Smooth muscle cell (in vitro differentiated cells): ENCODE measurements around the gene CACNB4. TPM values are rescaled to one million over a fixed set of nuclear protein-coding genes. Genes with fewer than 3 reads are reported as not detected.

Experiments
- DNase-seq: peaks from one replicate; lab custom pipeline; 2025; ENCODE audit not compliant: unreplicated experiment; lab: John Stamatoyannopoulos, UW
- H2AFZ ChIP-seq: fragments of 200-600 bp; sonication (generic); 2 replicates; pipeline ENCODE4 v1.6.0; 2016; ENCODE audit warnings: antibody characterized with exemption, low read depth, mild to moderate bottlenecking
- H3F3A ChIP-seq: fragments of 200-600 bp; sonication (generic); 2 replicates; pipeline ENCODE4 v1.6.0; 2017; ENCODE audit warnings: antibody characterized with exemption, low read depth
- H3K27ac ChIP-seq: fragments of 200-600 bp; sonication (generic); 2 replicates; pipeline ENCODE4 v1.5.1; 2016; ENCODE audit warnings: low read depth, mild to moderate bottlenecking
- H3K27me3 ChIP-seq: fragments of 200-600 bp; sonication (generic); 2 replicates; pipeline ENCODE4 v1.6.1; 2016; ENCODE audit warnings: low read depth, mild to moderate bottlenecking
- H3K36me3 ChIP-seq: fragments of 200-600 bp; sonication (generic); 2 replicates; pipeline ENCODE4 v1.5.1; 2016; ENCODE audit warnings: low read depth
- H3K4me1 ChIP-seq: fragments of 200-600 bp; sonication (generic); 2 replicates; pipeline ENCODE4 v1.5.1; 2016; ENCODE audit warnings: low read depth
- H3K4me2 ChIP-seq: fragments of 200-600 bp; sonication (generic); 2 replicates; pipeline ENCODE4 v1.6.0; 2016; ENCODE audit warnings: mild to moderate bottlenecking
- H3K4me3 ChIP-seq: fragments of 200-600 bp; sonication (generic); 2 replicates; pipeline ENCODE4 v1.5.1; 2016; ENCODE audit warnings: mild to moderate bottlenecking
- H3K79me2 ChIP-seq: fragments of 200-600 bp; sonication (generic); 2 replicates; pipeline ENCODE4 v1.6.0; 2016; ENCODE audit warnings: low read depth, mild to moderate bottlenecking
- H3K9ac ChIP-seq: fragments of 200-600 bp; sonication (generic); 2 replicates; pipeline ENCODE4 v1.6.0; 2016; ENCODE audit warnings: low read depth
- H3K9me3 ChIP-seq: fragments of 200-600 bp; sonication (generic); replicated peaks from 2 replicates; pipeline ENCODE4 v1.5.1; 2016; ENCODE audit warnings: low read depth
- H4K20me1 ChIP-seq: fragments of 200-600 bp; sonication (generic); 2 replicates; pipeline ENCODE4 v1.6.0; 2016; ENCODE audit warnings: low read depth
- CTCF ChIP-seq: fragments of 200-600 bp; sonication (generic); IDR thresholded peaks from 2 replicates; pipeline ENCODE4 v1.5.1; 2017; ENCODE audit warnings: borderline replicate concordance, mild to moderate bottlenecking, antibody characterized with exemption; ENCODE audit not compliant: insufficient read depth, poor library complexity, severe bottlenecking
- WGBS: methylation state at CpG from one replicate; pipeline ENCODE4 v1.1.7; 2016; ENCODE audit warnings: low lambda C conversion rate; 5-methylcytosine and 5-hydroxymethylcytosine counted together
- polyA plus RNA-seq: library from polyadenylated mRNA; unstranded; fragments of >200 nt; fragmentation: Nextera tagmentation; extraction: Ambion mirVana; gene quantifications from 2 replicates; pipeline ENCODE4 v1.2.1, GENCODE V29; 2016
- total RNA-seq: library from RNA; depleted of rRNA; stranded (reverse); fragments of >200 nt; gene quantifications from 2 replicates; pipeline ENCODE4 v1.2.3, GENCODE V29; 2014

The CACNB4 gene
- total and polyA plus RNA-seq, 2 experiments from 2014 or later, result 0.06 to 1.4 TPM

DNA sequence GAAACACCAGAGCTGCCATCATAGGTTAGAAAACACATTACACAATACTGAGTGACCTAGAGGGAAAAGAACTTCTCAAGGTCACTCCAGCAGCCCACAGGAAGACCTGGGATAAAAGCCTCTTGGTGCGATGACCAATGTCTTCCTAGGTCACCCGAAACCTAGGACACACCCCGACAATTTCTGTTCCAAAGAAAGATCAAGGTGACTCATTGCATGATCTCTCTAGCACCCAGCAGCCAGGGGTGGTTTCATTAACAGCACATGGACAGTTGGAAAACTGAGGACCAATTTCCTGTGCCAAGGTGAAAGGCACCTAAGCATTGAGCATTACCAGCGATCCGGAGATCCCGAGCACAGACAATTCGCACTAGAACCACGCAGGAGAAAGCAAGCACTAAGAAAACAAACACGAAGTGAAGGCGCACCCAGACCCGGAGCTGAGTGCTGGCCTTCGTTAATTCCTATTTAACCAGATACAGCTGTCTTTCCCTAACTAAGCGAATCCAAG, 1.5 kb downstream of the CACNB4 start:
- no peak for TF ChIP-seq CTCF
- 12% methylated on average over 13 of the region's 13 CpGs for WGBS
- H3K27ac ChIP-seq, result no peak overlapping the region
- H3K9me3 ChIP-seq, result no peaks in the 10 kb centered on the region
- H3K4me3 ChIP-seq, result peak overlapping the region; percentile 66
- no peak for DNase-seq
- H3K79me2 ChIP-seq, result no peaks in the 10 kb centered on the region
- H4K20me1 ChIP-seq, result no peaks in the 10 kb centered on the region
- H3K4me1 ChIP-seq, result peaks cover 6% of the 10 kb centered on the region
- peak overlapping the region; percentile 10 for H2AFZ ChIP-seq
- H3K36me3 ChIP-seq, result no peaks in the 10 kb centered on the region
- no peak overlapping the region for H3K9ac ChIP-seq
- H3K4me2 ChIP-seq, result peak overlapping the region; percentile 98
- peaks cover 7% of the 10 kb centered on the region for H3F3A ChIP-seq
- peaks cover 37% of the 10 kb centered on the region for H3K27me3 ChIP-seq

GRCh38 chr2:152095146-152095545, 3.7 kb downstream of the CACNB4 start:
- H3F3A ChIP-seq, result peaks cover 7% of the 10 kb centered on the region
- no peak overlapping the region for H3K27ac ChIP-seq
- WGBS, result 90% methylated on average over 1 of the region's 1 CpG
- peaks cover 6% of the 10 kb centered on the region for H3K4me1 ChIP-seq
- no peak overlapping the region for H3K4me2 ChIP-seq
- no peak for TF ChIP-seq CTCF
- H2AFZ ChIP-seq, result no peak overlapping the region
- H3K9me3 ChIP-seq, result no peaks in the 10 kb centered on the region
- no peak overlapping the region for H3K9ac ChIP-seq
- H3K79me2 ChIP-seq, result no peaks in the 10 kb centered on the region
- DNase-seq, result no peak
- no peaks in the 10 kb centered on the region for H4K20me1 ChIP-seq
- no peaks in the 10 kb centered on the region for H3K36me3 ChIP-seq
- peaks cover 19% of the 10 kb centered on the region for H3K27me3 ChIP-seq
- H3K4me3 ChIP-seq, result no peak overlapping the region

DNA sequence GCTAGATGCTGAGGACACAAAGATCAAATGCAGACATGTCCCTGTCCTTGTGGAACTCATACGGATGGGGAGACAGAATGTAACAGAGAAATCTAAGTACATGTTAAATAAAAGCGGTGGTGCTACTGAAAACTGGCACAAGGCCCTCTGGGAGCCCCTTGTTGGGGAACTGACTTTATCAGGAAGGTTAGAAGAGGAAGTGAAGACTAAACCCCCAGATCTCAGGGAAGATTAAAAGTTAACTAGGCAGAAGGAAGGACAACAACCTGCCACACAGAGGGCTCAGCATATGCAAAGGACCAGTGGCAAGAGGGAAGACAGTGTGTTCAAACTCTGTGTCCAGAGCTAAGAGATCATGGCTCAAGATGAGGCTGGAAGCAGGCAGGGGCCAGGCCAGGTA, 4.8 kb downstream of the CACNB4 start:
- H3K4me1 ChIP-seq, result no peaks in the 10 kb centered on the region
- no peaks in the 10 kb centered on the region for H3K9me3 ChIP-seq
- no peak overlapping the region for H3K4me3 ChIP-seq
- H3K27me3 ChIP-seq, result peaks cover 7% of the 10 kb centered on the region
- H3K4me2 ChIP-seq, result no peak overlapping the region
- H3K9ac ChIP-seq, result no peak overlapping the region
- no peak for TF ChIP-seq CTCF
- no peaks in the 10 kb centered on the region for H3K36me3 ChIP-seq
- H2AFZ ChIP-seq, result no peak overlapping the region
- WGBS, result 93% methylated on average over 2 of the region's 2 CpGs
- no peaks in the 10 kb centered on the region for H4K20me1 ChIP-seq
- H3K79me2 ChIP-seq, result no peaks in the 10 kb centered on the region
- DNase-seq, result no peak
- no peak overlapping the region for H3K27ac ChIP-seq
- peaks cover 7% of the 10 kb centered on the region for H3F3A ChIP-seq

DNA sequence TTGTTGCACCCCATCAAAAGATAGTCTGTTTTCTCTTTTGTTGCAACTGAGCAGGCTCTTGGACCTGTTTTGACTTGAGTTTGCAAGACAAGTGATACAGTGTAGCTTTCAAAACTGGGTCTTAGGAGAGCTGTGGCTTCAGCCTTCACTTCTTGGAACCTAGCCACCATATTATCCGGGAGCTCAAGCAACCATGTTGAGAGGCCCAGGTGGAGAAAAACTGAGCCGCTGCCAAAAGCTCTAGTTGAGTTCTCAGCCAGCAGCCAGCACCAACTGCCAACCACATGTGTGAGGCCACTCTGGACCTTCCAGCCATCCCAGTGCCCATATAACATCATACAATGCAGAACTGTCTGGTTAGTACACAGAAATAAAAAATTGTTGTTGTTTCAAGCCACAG, 5.4 kb downstream of the CACNB4 start:
- H3K27me3 ChIP-seq, result peaks cover 2% of the 10 kb centered on the region
- H3K9me3 ChIP-seq, result no peaks in the 10 kb centered on the region
- WGBS, result 98% methylated on average over 2 of the region's 2 CpGs
- no peak overlapping the region for H2AFZ ChIP-seq
- H3F3A ChIP-seq, result peaks cover 7% of the 10 kb centered on the region
- H3K4me3 ChIP-seq, result no peak overlapping the region
- no peaks in the 10 kb centered on the region for H3K36me3 ChIP-seq
- H3K9ac ChIP-seq, result no peak overlapping the region
- H3K4me1 ChIP-seq, result no peaks in the 10 kb centered on the region
- no peak overlapping the region for H3K27ac ChIP-seq
- no peaks in the 10 kb centered on the region for H4K20me1 ChIP-seq
- H3K79me2 ChIP-seq, result no peaks in the 10 kb centered on the region
- no peak for DNase-seq
- H3K4me2 ChIP-seq, result no peak overlapping the region
- no peak for TF ChIP-seq CTCF
